HG02759 (cell line): Measurements from ENCODE around the gene TIAM1.

Experiments used
- ATAC-seq: cut with Tn5 transposase; IDR thresholded peaks from one replicate; pipeline ENCODE4 v1.9.1; 2021; ENCODE audit warnings: mild to moderate bottlenecking, moderate library complexity; ENCODE audit not compliant: unreplicated experiment

Gene TIAM1

DNA sequence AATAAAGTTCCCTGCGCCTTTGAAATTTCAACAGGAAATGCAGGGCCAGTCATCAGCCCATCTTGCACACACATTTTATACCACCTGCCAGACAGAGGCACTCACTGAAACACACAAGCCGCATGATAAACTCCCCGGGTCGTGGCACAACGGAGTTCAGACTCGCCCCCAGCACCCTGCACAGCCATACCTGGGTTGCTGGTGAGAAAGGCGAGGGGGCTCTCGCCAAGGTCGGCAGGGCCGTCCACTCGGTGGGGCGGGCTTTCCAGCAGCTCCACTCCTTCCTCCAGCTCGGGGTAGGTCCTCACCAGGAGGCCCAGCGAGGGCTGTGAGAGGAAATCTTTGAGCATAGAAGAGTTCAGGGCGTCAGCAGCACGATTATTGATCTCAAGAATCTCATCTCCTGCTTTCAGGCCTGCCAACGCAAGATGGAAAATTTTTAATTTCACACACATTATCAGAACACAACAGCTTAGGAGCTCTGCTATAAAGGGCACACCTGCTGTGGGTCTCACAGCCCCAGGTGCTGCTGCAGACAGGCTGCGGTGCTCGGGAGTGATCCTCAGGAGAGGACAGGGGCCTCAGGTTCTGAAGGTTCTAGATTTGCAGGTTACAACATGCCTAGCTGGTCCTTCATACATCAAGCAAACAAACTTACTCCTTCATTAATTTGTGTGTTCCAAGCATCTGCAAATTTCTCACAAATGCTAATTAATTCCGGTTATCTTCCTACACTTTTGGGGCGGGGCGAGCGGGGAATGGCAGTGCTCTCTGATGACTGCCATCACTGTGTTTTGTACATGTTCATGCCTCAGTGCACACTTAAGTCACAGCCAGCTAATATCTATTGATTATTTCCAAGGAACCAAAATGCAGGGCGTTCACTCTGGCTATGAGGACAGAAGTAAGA lies 161.6 kb downstream of the TIAM1 start:
- ATAC-seq = no peak

GRCh38 chr21:31181082-31181750 lies 162.8 kb downstream of the TIAM1 start:
- ATAC-seq = no peak

DNA sequence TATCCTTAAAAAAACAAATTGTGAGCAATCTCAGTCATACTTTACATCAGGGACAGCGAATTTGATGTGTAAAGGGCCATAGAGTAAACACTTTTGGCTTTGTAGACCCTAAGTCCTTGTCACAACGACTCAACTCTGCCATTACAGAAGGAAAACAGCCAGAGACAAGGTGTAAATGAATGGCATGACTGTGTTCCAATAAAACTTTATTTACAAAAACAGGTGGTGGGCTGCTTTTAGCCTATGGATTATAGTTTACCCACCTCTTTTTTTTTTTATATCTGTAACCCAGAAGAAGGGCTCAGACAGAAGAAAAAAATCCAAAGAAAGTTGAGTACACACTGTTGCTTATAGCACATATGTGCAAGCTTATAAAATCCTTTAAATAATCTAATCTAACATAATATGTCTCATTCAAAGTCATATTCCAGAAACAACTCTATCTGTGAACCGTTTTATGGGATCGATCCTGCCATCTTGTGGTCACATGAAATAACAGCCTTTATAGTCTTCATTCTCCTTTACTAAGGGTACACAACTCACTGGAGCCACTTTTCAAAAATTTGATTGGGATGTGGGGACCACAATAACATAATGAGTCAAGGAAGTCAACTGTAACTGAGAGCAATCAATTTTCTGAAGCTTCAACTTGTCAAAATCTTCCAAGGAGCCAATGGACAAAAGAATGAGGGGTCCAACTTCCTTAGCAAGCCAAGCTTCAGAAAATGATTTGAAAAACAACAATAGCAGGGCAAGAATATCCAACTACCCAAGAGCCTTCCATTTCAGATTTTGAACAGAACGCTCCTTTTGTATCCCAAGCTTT lies 163.6 kb downstream of the TIAM1 start:
- ATAC-seq = no peak

DNA sequence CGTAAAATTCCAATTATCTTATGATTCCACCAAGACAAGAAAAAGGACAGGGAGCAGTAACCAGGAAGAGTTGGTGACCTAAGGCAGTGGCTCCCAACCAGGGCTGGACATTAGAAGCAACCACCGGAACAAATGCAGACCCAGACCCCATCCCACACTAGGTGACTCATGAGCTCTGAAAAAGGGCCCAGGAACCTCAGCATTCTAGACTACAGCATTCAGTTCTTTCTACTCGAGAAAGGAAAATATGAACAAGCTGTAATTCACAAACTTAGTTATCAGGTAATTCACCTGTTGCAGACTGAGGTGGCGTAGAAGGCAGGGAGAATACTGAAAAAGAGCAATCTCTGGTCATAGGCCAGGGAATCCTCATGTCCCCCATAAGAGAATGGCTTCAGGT lies 167.3 kb downstream of the TIAM1 start:
- no peak for ATAC-seq

DNA sequence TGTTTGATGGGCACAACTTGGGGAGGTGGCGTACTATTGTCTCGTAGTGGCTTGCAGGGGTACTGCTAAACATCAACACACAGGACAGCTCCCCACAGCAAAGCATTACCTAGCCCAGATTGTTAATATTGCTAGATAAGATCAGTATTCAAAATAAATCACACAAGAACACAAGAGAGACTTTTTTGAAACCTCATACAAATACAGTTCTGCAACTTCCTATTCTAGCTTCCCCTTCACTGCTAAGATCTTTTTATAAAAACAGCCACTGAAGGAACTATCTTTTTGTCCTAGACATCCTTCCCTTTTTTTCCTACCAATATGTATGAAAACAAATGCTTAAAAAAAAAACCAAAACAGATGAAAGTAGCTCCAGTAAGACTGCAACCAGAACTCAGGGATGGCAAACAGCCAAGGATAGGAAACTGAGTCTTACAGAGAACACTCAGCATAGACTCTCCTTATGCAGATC lies 167.9 kb downstream of the TIAM1 start:
- ATAC-seq = no peak

DNA sequence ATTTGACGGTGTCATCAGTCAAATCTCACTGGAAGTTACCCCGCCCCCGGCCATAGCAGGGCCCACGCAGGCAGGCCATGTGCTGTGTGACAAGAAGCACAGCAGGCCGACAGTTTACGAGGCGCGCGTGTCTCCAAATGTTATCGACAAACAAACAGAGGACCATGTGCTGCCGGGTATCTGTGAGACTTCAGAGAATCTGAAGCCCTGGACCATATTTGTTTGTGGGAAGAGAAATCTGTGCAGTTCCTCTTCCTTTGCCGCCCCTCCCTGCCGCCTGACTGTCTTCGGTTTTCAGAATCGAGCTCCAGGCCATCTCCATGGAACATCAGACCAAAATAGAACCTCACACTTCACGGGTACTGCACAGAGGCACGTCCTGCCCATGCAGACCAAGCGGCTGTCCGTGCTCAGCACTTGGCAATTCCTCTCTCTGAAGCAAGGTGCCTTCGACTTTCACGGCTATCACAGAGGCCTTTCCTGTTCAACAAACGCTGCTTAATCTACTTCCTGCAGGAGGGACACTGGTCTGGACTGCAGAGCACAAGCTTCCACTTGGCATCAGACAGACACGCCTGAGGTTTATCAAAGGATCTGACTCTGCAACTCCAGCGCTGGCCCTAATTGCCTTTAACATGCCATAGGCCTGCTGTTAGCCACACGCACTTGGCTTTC lies 170.0 kb downstream of the TIAM1 start:
- no peak for ATAC-seq

DNA sequence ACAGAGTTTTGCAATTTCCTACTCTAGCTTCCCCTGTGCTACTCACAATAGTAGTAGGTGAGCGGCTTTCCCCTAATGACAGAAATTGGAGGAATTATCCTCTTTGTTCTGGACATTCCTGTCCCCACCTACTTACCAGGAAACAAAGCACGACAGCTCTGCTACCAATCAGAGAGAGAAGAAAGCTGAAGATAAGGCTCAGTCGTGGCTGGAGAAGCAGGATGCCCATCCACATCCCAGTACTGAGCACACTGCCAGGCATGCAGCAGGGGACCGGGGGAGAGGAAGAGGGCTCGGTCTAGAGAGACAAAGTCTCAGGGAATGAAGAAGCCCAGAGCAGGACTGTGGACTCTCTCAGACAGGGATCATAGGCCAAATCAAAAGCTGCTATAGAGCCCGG lies 171.7 kb downstream of the TIAM1 start:
- no peak for ATAC-seq

DNA sequence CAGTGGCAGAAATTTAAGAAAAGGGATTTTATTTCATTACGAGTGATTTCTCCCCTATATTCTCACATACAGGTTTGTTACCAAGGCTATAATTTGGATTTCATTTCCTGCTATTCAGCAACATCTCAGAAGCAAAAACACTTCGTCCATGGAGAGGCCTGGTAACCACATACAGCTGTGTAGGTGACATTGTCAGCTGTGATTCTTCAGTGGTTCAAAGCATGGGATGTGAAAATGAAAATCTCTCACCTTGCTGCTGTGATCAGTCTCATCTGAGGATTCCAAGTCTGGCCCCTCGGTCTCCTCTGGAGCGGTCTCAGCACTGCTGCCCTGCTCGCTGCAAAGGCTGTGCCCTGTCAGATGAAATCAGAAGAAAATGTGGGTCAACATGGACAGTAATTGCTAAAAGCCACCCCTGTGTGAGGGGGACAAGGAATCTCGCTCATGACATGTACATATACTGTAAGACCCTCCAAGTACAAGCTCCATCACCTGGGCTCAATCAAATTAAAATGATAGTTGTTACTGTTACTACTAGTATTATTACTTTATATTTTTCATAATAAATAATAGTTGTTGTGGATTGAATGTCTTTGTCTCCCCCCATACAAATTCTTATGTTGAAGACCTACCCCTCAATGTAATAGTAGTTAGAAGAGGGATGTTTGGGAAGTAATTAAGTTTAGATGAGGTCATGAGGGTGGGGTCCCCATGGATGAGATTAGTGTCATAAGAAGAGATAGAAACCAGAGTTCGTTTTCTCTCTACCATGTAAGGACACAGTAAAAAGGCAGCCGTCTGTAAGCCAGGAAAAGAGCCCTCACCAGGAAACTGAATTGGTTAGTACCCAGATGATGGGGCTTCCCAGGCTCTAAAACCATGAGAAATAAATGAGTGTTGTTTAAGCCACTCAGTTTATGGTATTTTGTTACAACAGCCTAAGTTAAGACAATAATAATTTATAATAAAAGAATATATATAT lies 179.1 kb downstream of the TIAM1 start:
- ATAC-seq = no peak

DNA sequence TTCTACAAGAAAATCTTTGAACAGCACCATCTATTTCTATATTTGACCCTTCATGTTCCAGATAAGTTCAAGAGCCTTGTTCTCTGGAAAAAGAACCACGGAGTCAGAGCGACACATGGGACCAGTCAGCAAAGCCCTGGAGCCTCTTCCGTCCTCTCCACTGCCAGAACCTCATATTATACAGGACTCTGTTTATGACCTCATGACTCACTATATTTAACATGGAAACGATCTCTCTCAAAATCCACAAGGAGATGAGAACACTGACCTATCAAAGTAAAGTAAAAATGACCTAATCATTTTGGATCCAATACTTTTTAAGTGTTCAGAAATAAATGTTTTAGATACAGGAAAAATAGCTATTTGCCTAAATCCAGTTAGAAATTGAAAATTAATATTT lies 181.2 kb downstream of the TIAM1 start:
- no peak for ATAC-seq

- ATAC-seq = no peak
Observed at GRCh38 chr21:31162079-31162699, 181.9 kb downstream of the TIAM1 start.

- no peak for ATAC-seq
Observed at GRCh38 chr21:31161157-31161556, 182.9 kb downstream of the TIAM1 start.

GRCh38 chr21:31159808-31160207 lies 184.3 kb downstream of the TIAM1 start:
- no peak for ATAC-seq

- ATAC-seq = no peak
Observed at GRCh38 chr21:31158789-31159581, 185.1 kb downstream of the TIAM1 start.

DNA sequence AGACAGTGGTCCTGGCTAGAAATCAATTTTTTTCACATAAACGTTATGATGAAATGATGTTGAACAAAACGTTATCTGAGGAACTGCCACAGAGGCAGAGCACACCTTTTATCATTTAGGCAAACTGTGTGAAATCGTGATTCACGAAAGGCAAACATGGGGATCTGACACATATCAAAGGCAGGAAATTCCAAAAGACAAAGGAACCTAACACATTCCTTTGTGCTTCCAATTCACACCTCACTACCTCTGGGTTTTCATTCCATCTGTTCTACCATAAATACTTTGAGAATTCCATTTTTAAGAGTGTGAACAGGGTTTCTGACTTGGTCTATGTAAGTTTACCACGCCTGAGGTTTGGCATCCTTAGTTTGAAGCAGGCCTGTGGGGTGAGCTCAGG lies 186.3 kb downstream of the TIAM1 start:
- no peak for ATAC-seq

DNA sequence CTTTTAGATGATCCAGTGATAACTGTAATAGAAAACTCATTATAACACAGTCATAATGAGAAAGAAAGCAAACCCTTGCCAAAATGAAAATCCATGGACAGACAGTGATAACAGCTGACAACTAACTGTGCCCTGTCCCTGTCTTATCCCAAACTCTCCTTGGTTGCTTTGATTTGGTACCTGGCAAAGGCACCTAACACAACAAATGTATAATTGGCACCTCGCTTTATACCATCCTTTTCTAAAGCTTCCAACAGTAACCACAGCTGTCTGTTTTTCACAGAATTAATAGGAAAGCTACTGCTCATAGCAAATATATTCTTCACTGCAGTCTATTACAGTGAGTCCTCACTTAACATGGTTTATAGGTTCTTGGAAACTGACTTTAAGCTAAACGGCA lies 187.4 kb downstream of the TIAM1 start:
- no peak for ATAC-seq

DNA sequence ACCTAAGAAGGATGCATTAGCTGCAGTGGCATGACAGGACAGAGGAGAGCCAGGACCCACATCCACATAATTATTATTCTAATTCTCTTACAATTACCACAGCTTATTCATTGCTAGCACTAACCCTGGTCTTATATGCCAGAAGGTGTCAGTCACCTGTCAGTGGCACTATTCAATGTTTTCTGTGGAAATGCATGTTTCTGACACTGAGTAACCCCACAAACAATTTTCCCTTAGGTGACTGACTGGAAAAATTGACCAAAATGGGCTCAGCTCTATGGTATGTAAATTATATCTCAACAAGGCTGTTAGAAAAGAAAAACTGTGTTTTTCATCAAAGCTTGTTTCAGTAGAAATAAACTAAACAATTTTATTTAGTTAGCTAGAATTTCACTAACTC lies 187.9 kb downstream of the TIAM1 start:
- no peak for ATAC-seq

GRCh38 chr21:31151156-31152045 lies 192.7 kb downstream of the TIAM1 start:
- ATAC-seq = no peak
